Naive thymus-derived CD8-positive, alpha-beta T cell (primary cell): ENCODE measurements around the gene CLC. TPM values are rescaled to one million over a fixed set of nuclear protein-coding genes. Genes with fewer than 3 reads are reported as not detected.
"Not testable (repeated sequence)": the region's sequence is repeated elsewhere in the genome, so short reads cannot be mapped to it uniquely, and the experiment has no call there.

Experiments
- ATAC-seq, 2 donors: fragments of 150-1000 bp; cut with Tn5 transposase in 1 of 2; sonication (Bioruptor Pico), chemical (Tn5 transposase) in 1 of 2; 1 replicate in 1 of 2; 2 replicates in 1 of 2; pipeline ENCODE4 v1.10.0; 2021; ENCODE audit warnings: mild to moderate bottlenecking in 2 of 2, moderate library complexity in 2 of 2
- POLR2A ChIA-PET: fragments of 350-600 bp; sonication (Branson Sonifier 250); formaldehyde crosslinking; loops from one replicate; lab custom pipeline; 2021; ENCODE audit warnings: antibody characterized with exemption; lab: Charles Lee
- DNase-seq, 10 donors: peaks; one replicate each; pipeline versions ENCODE4 v3.0.0 to v3.0.0-alpha.2; 2020 to 2022
- H3K27ac Mint-ChIP-seq, 10 donors: one replicate each; pipeline ENCODE4 v1.8.0; 2020 to 2022; ENCODE audit warnings: mild to moderate bottlenecking in 10 of 10, mixed read lengths in 10 of 10, moderate library complexity in 4 of 10, inconsistent platforms in 1 of 10
- H3K27me3 Mint-ChIP-seq, 5 donors: one replicate each; pipeline ENCODE4 v1.8.0; 2021 to 2022; ENCODE audit warnings: mixed read lengths in 5 of 5
- H3K36me3 Mint-ChIP-seq, 3 donors: one replicate each; pipeline ENCODE4 v1.8.0; 2020 to 2022; ENCODE audit warnings: mixed read lengths in 3 of 3, mild to moderate bottlenecking in 2 of 3, inconsistent platforms in 1 of 3
- H3K4me1 Mint-ChIP-seq, 4 donors: one replicate each; pipeline ENCODE4 v1.8.0; 2021 to 2022; ENCODE audit warnings: mixed read lengths in 4 of 4
- H3K4me3 Mint-ChIP-seq, 10 donors: one replicate each; pipeline ENCODE4 v1.8.0; 2020 to 2022; ENCODE audit warnings: mild to moderate bottlenecking in 10 of 10, mixed read lengths in 10 of 10, moderate library complexity in 6 of 10, inconsistent platforms in 1 of 10
- H3K9me3 Mint-ChIP-seq, 9 donors: one replicate each; pipeline ENCODE4 v1.8.0; 2020 to 2022; ENCODE audit warnings: mixed read lengths in 9 of 9, mild to moderate bottlenecking in 3 of 9, inconsistent platforms in 1 of 9, moderate library complexity in 1 of 9
- polyA plus RNA-seq, 3 donors: library from polyadenylated mRNA; unstranded; fragments of 300-500 nt; fragmentation: Illumina TruSeq; gene quantifications; one replicate each; pipeline ENCODE4 v1.2.3, GENCODE V29; 2021
- total RNA-seq, 8 experiments: library from RNA in 2 of 8; stranded (reverse) in 2 of 8; gene quantifications; one replicate each; pipeline ENCODE4 v1.2.3 and lab custom pipeline; 2021 to 2026

CLC gene
- total and polyA plus RNA-seq, 5 experiments from 2014 or later, result not detected

DNA sequence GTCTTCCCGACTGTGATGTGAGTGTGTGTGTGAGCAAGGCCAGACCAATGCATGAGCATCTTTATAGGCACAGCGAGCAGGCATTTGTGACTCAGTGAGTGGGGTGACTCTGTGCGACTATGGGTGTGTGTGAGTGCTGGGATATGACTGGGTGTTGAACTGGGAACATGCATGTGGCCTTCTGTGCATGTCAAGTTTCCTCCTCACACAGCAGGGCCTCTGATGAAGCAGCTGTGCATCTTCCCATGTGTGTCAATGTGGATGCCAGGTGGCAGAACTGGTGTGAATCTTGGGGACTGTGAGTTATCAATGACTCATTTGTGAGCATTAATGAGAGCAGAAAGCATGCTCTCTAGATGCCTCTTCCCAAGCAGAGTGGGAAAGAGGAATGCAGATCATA, 45.7 kb downstream of the CLC start:
- H3K4me1 Mint-ChIP-seq, result no peaks in the 10 kb centered on the region
- DNase-seq, result no peak
- POLR2A ChIA-PET, result no interaction called here
- no peak for ATAC-seq
- no peak overlapping the region for H3K4me3 Mint-ChIP-seq
- H3K27me3 Mint-ChIP-seq, result peaks cover 3 to 50% (median 20%) of the 10 kb centered on the region in 5 donors
- no peak overlapping the region for H3K27ac Mint-ChIP-seq
- H3K36me3 Mint-ChIP-seq, result peaks cover 0 to 5% (median 0%) of the 10 kb centered on the region in 3 donors
- peaks cover 0 to 20% (median 0%) of the 10 kb centered on the region in 9 donors for H3K9me3 Mint-ChIP-seq

DNA sequence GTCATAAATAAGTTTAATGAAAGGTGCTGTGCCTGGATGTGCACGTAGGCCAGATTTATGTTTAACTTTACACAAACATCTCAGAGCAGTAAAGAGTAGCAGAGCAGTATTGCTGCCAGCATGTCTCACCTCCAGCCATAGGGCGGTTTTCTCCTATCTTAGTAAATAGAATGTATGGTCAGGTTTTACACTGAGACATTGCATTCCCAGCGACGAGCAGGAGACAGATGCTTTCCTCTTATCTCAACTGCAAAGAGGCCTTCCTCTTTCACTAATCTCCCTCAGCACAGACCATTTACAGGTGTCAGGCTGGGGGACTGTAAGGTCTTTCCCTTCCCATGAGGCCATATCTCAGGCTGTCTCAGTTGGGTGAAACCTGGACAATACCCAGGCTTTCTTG, 49.2 kb downstream of the CLC start:
- DNase-seq, POLR2A ChIA-PET, H3K4me1 Mint-ChIP-seq, H3K27ac Mint-ChIP-seq, H3K36me3 Mint-ChIP-seq, H3K4me3 Mint-ChIP-seq, ATAC-seq: not testable (repeated sequence)
- H3K9me3 Mint-ChIP-seq, result peaks cover 0 to 20% (median 0%) of the 10 kb centered on the region in 9 donors
- H3K27me3 Mint-ChIP-seq, result peaks cover 0 to 35% (median 23%) of the 10 kb centered on the region in 5 donors

DNA sequence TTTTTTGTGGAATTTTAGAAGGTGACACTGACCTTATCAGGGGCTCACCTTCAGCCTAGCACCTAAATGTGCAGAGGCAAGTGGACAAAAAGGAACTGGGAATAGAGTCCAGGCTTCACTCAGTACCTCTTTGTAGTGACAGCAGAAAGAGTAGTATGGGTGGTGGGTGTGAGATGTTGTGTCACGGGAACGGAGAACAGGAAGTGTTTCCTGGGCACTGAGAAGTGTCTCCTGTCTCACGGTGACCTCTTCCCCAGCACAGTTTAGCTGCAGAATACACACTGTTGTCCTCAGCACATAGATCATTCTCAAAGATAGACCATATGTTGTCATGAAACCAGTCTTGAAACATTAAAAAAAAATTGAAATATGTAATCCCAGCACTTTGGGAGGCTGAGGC, 51.1 kb downstream of the CLC start:
- no peak overlapping the region for H3K27ac Mint-ChIP-seq
- DNase-seq (no peak), ATAC-seq (no peak)
- no peak overlapping the region for H3K4me3 Mint-ChIP-seq
- H3K36me3 Mint-ChIP-seq, result peaks cover 0 to 5% (median 0%) of the 10 kb centered on the region in 3 donors
- peaks cover 3 to 28% (median 18%) of the 10 kb centered on the region in 5 donors for H3K27me3 Mint-ChIP-seq
- POLR2A ChIA-PET, result no interaction called here
- peaks cover 0 to 20% (median 0%) of the 10 kb centered on the region in 9 donors for H3K9me3 Mint-ChIP-seq
- H3K4me1 Mint-ChIP-seq, result peaks cover 0 to 6% (median 1%) of the 10 kb centered on the region in 4 donors

DNA sequence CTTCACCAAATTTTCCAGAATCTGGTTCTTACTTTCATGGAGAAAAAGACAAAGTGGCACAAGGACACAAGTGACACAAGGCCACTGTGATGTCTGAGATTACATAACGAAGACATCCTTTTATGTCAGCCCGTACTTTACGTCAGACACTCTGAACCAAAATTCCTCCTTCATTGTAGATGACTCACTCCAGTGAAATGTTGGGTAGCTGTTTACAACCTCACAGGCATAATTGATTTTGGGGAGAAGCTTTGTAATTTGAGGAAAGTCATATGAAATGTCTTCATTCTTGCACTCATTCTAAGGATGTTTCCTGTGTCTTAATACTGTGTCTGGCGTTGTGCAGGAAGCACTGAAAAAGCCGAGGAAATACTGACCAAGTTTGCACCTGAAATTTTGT, 53.6 kb downstream of the CLC start:
- H3K4me3 Mint-ChIP-seq, result no peak overlapping the region
- H3K9me3 Mint-ChIP-seq, result peaks cover 0 to 12% (median 0%) of the 10 kb centered on the region in 9 donors
- H3K36me3 Mint-ChIP-seq, result peaks cover 0 to 5% (median 0%) of the 10 kb centered on the region in 3 donors
- peaks cover 3 to 33% (median 17%) of the 10 kb centered on the region in 5 donors for H3K27me3 Mint-ChIP-seq
- ATAC-seq, result no peak
- H3K27ac Mint-ChIP-seq, result no peak overlapping the region
- H3K4me1 Mint-ChIP-seq, result peaks cover 0 to 6% (median 3%) of the 10 kb centered on the region in 4 donors
- POLR2A ChIA-PET, result no interaction called here
- DNase-seq, result no peak

DNA sequence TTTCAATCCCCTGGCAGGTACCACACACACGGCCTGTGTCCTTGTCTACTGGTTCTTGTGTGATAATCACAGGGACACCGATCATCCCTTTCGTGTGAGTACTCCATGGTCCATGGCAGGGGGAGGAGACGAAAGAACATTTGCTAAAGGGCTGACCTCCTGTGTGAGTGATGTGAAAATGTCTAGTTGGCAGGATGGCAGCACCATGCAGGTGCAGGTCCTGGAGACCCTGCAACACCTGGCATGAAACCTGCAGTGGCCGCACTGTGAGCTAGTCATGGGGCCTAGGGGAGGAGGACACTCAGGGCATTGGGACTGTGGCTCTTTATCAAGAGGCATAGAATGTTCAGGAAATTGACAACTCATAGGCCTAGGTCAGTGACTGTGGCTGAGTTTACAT, 56.4 kb downstream of the CLC start:
- no peak overlapping the region for H3K27ac Mint-ChIP-seq
- H3K4me3 Mint-ChIP-seq, result no peak overlapping the region
- peaks cover 3 to 37% (median 11%) of the 10 kb centered on the region in 5 donors for H3K27me3 Mint-ChIP-seq
- DNase-seq, result no peak
- H3K36me3 Mint-ChIP-seq, result no peaks in the 10 kb centered on the region
- POLR2A ChIA-PET, result no interaction called here
- no peaks in the 10 kb centered on the region for H3K9me3 Mint-ChIP-seq
- no peak for ATAC-seq
- H3K4me1 Mint-ChIP-seq, result peaks cover 0 to 15% (median 5%) of the 10 kb centered on the region in 4 donors

Other genes with a start within 250 kb of the CLC start
- gene DLL3, start 239.1 kb downstream of the CLC start, total RNA-seq, result under 1 TPM; 0.22 to 0.36 TPM
- 1 to 10 TPM; 1.1 to 1.9 (median 1.8) TPM for gene DLL3, start 239.1 kb downstream of the CLC start, polyA plus RNA-seq
- not detected for gene SELENOV, start 222.9 kb downstream of the CLC start, total RNA-seq
- gene SELENOV, start 222.9 kb downstream of the CLC start, polyA plus RNA-seq, result not detected
- gene EID2B, start 205.2 kb downstream of the CLC start, total RNA-seq, result 1 to 10 TPM; 5.9 to 7.7 TPM
- gene EID2B, start 205.2 kb downstream of the CLC start, polyA plus RNA-seq, result 1 to 10 TPM; 4.9 to 7.6 (median 6.4) TPM
- 10 to 100 TPM; 20.3 to 21.2 TPM for gene EID2, start 197.9 kb downstream of the CLC start, total RNA-seq
- 10 to 100 TPM; 19.8 to 37.1 (median 22.1) TPM for gene EID2, start 197.9 kb downstream of the CLC start, polyA plus RNA-seq
- gene LGALS13, start 135.5 kb downstream of the CLC start, total RNA-seq, result not detected
- gene LGALS13, start 135.5 kb downstream of the CLC start, polyA plus RNA-seq, result not detected
- not detected for gene LGALS16, start 82.1 kb downstream of the CLC start, total RNA-seq
- gene LGALS16, start 82.1 kb downstream of the CLC start, polyA plus RNA-seq, result not detected
- not detected for gene LGALS14, start 33.5 kb downstream of the CLC start, total RNA-seq
- gene LGALS14, start 33.5 kb downstream of the CLC start, polyA plus RNA-seq, result not detected
- not detected for gene LEUTX, start 40.8 kb upstream of the CLC start, total RNA-seq
- not detected for gene LEUTX, start 40.8 kb upstream of the CLC start, polyA plus RNA-seq
- gene DYRK1B, start 96.1 kb upstream of the CLC start, total RNA-seq, result 10 to 100 TPM; 18.0 to 19.7 TPM
- 1 to 10 TPM; 5.2 to 6.2 (median 5.6) TPM for gene DYRK1B, start 96.1 kb upstream of the CLC start, polyA plus RNA-seq
- 100 to 1,000 TPM; 336 to 365 TPM for gene FBL, start 108.3 kb upstream of the CLC start, total RNA-seq
- gene FBL, start 108.3 kb upstream of the CLC start, polyA plus RNA-seq, result 100 to 1,000 TPM; 231 to 246 (median 236) TPM
- 100 to 1,000 TPM; 223 to 230 TPM for gene FCGBP, start 196.6 kb upstream of the CLC start, total RNA-seq
- 10 to 100 TPM in 1 of 3 donors, 1 to 10 TPM in 2; 2.7 to 11.6 (median 3.1) TPM for gene FCGBP, start 196.6 kb upstream of the CLC start, polyA plus RNA-seq
- gene PSMC4, start 233.1 kb upstream of the CLC start, total RNA-seq, result 10 to 100 TPM; 38.7 to 44.3 TPM
- gene PSMC4, start 233.1 kb upstream of the CLC start, polyA plus RNA-seq, result 10 to 100 TPM; 71.3 to 80.4 (median 72.8) TPM